GM19193 (cell line): ENCODE results near the gene TRPM3.

Source experiments
- POLR2A ChIP-seq: IDR thresholded peaks from 4 replicates; pipeline ENCODE4 v1.6.1; 2011; ENCODE audit not compliant: insufficient read depth, insufficient read length; ENCODE audit errors: extremely low read depth

Gene TRPM3

GRCh38 chr9:71115448-71115975, 5.9 kb downstream of the TRPM3 start:
- no peak for TF ChIP-seq POLR2A

- TF ChIP-seq POLR2A = no peak
These were observed 8.6 kb downstream of the TRPM3 start for GRCh38 chr9:71112866-71113265.

GRCh38 chr9:71108937-71109336, 12.5 kb downstream of the TRPM3 start:
- TF ChIP-seq POLR2A = no peak

GRCh38 chr9:71106992-71107391, 14.4 kb downstream of the TRPM3 start:
- TF ChIP-seq POLR2A = no peak

- no peak for TF ChIP-seq POLR2A
These were observed 16.2 kb downstream of the TRPM3 start for GRCh38 chr9:71105192-71105591.

GRCh38 chr9:71098801-71099200, 22.6 kb downstream of the TRPM3 start:
- no peak for TF ChIP-seq POLR2A

GRCh38 chr9:71097671-71098070, 23.8 kb downstream of the TRPM3 start:
- TF ChIP-seq POLR2A = no peak

- TF ChIP-seq POLR2A = no peak
These were observed 24.9 kb downstream of the TRPM3 start for GRCh38 chr9:71096421-71097108.

GRCh38 chr9:71094708-71095251, 26.6 kb downstream of the TRPM3 start:
- no peak for TF ChIP-seq POLR2A

GRCh38 chr9:71090896-71091295, 30.5 kb downstream of the TRPM3 start:
- no peak for TF ChIP-seq POLR2A

- no peak for TF ChIP-seq POLR2A
These were observed 42.0 kb downstream of the TRPM3 start for GRCh38 chr9:71079451-71079850.

GRCh38 chr9:71076096-71076495, 45.3 kb downstream of the TRPM3 start:
- TF ChIP-seq POLR2A = no peak

- TF ChIP-seq POLR2A = no peak
These were observed 47.9 kb downstream of the TRPM3 start for GRCh38 chr9:71073494-71073893.

GRCh38 chr9:71072587-71072986, 48.8 kb downstream of the TRPM3 start:
- no peak for TF ChIP-seq POLR2A

GRCh38 chr9:71071633-71072032, 49.8 kb downstream of the TRPM3 start:
- TF ChIP-seq POLR2A = no peak

GRCh38 chr9:71058660-71059059, 62.8 kb downstream of the TRPM3 start:
- TF ChIP-seq POLR2A = no peak
